Epithelial cell of umbilical artery (primary cell): ENCODE results near the gene SLC35D3. TPM values are rescaled to one million over a fixed set of nuclear protein-coding genes. Genes with fewer than 3 reads are reported as not detected.

Experiments
- total RNA-seq: library from RNA; depleted of rRNA; stranded (reverse); fragments of >200 nt; gene quantifications from 2 replicates; pipeline ENCODE4 v1.2.3, GENCODE V29; 2014

SLC35D3 gene, protein sequence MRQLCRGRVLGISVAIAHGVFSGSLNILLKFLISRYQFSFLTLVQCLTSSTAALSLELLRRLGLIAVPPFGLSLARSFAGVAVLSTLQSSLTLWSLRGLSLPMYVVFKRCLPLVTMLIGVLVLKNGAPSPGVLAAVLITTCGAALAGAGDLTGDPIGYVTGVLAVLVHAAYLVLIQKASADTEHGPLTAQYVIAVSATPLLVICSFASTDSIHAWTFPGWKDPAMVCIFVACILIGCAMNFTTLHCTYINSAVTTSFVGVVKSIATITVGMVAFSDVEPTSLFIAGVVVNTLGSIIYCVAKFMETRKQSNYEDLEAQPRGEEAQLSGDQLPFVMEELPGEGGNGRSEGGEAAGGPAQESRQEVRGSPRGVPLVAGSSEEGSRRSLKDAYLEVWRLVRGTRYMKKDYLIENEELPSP
- total RNA-seq = under 0.01 TPM in 1 of 2 replicates, not detected in the other

DNA sequence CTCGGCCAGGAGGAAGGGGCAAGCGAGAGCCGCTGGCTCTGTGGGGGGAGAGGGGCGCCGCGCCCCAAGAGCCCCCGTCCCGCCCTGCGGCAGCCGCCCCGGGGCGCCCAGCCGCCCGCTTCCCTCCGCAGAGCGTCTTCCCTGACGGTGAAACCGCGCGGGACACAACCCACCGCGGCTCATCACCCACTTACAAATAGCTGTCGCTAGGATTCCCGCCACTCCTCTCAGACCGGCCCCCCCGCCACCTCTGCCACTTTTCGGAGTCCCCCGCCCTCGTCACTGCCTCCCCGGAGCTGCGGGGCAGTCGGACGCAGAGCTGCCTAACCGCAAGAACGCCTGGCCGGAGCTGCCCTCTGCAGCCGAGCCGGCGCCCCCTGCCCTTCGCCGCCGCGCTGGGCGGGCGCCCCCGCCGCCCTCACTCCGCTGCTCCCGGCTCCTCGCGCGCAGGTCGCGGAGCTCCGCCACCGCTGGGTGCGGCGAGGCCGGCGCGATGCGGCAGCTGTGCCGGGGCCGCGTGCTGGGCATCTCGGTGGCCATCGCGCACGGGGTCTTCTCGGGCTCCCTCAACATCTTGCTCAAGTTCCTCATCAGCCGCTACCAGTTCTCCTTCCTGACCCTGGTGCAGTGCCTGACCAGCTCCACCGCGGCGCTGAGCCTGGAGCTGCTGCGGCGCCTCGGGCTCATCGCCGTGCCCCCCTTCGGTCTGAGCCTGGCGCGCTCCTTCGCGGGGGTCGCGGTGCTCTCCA lies at the start of gene SLC35D3:
Gene SLC35D3 (plus strand): TSS at position 366 of the 749 bp plus-strand sequence. CDS start 128 bp downstream, at position 494.

Other genes with a start within 250 kb of the SLC35D3 start
- gene MAP3K5, start 129.8 kb upstream of the SLC35D3 start, total RNA-seq = 10.4 and 25.1 TPM in 2 replicates
- 6.2 and 8.5 TPM in 2 replicates for gene PEX7, start 99.7 kb upstream of the SLC35D3 start, total RNA-seq
- gene IL20RA, start 122.7 kb downstream of the SLC35D3 start, total RNA-seq = not detected in 2 replicates